Inferior parietal cortex (tissue), 1 donor: Measurements from ENCODE around the gene THPO.
A peak's percentile ranks its signal among the peaks of the same experiment; 100 is the strongest.

ENCODE experiments used
- DNase-seq: peaks from one replicate; pipeline ENCODE4 v3.0.0-alpha.2; 2016; ENCODE audit errors: extremely low spot score

The THPO gene

GRCh38 chr3:184362668-184363546 lies 15.1 kb downstream of the THPO start:
- peak; percentile 96 for DNase-seq

- no peak for DNase-seq
These were observed 15.9 kb downstream of the THPO start for GRCh38 chr3:184361932-184362667.

GRCh38 chr3:184361532-184361931 lies 16.5 kb downstream of the THPO start, which contains the start of the genes CLCN2 and POLR2H:
Gene CLCN2 (minus strand): TSS chr3:184361605. CDS start chr3:184361479, 126 bp downstream.
Gene POLR2H (plus strand): TSS chr3:184361710. CDS start chr3:184363493, 1,783 bp downstream.
- peak; percentile 59 for DNase-seq

- DNase-seq, result no peak
These were observed 17.0 kb downstream of the THPO start for GRCh38 chr3:184360929-184361531.

- no peak for DNase-seq
These were observed 17.7 kb downstream of the THPO start for GRCh38 chr3:184360070-184360928.

- no peak for DNase-seq
These were observed 18.4 kb downstream of the THPO start for GRCh38 chr3:184359610-184360009.

GRCh38 chr3:184358921-184359350 lies 19.1 kb downstream of the THPO start:
- no peak for DNase-seq

GRCh38 chr3:184358124-184358767 lies 19.8 kb downstream of the THPO start:
- no peak for DNase-seq

- no peak for DNase-seq
These were observed 20.5 kb downstream of the THPO start for GRCh38 chr3:184357248-184358123.

- no peak for DNase-seq
These were observed 22.6 kb downstream of the THPO start for GRCh38 chr3:184355261-184356040.

- DNase-seq, result no peak
These were observed 23.3 kb downstream of the THPO start for GRCh38 chr3:184354754-184355153.

GRCh38 chr3:184354121-184354728 lies 23.8 kb downstream of the THPO start:
- no peak for DNase-seq

GRCh38 chr3:184353546-184353941 lies 24.5 kb downstream of the THPO start:
- DNase-seq, result no peak

GRCh38 chr3:184352897-184353545 lies 25.0 kb downstream of the THPO start:
- no peak for DNase-seq

- DNase-seq, result no peak
These were observed 25.7 kb downstream of the THPO start for GRCh38 chr3:184352149-184352785.

- no peak for DNase-seq
These were observed 26.4 kb downstream of the THPO start for GRCh38 chr3:184351511-184352148.

GRCh38 chr3:184350618-184351017 lies 27.4 kb downstream of the THPO start:
- no peak for DNase-seq
